HG03558 (cell line): ENCODE measurements around the gene AGAP5.
"Not testable (repeated sequence)": the region's sequence is repeated elsewhere in the genome, so short reads cannot be mapped to it uniquely, and the experiment has no call there.

Source experiments
- ATAC-seq: cut with Tn5 transposase; IDR thresholded peaks from one replicate; pipeline ENCODE4 v1.9.1; 2021; ENCODE audit warnings: moderate number of reproducible peaks; ENCODE audit not compliant: unreplicated experiment; ENCODE audit errors: extremely low read depth

Gene AGAP5

GRCh38 chr10:73662705-73663104, 35.2 kb downstream of the AGAP5 start:
- not testable (repeated sequence) for ATAC-seq

GRCh38 chr10:73655990-73656298, 42.0 kb downstream of the AGAP5 start, which contains the start of gene SYNPO2L:
TSS of gene SYNPO2L (minus strand) at chr10:73656029. CDS start at chr10:73655922, 107 bp downstream.
- no peak for ATAC-seq

GRCh38 chr10:73655257-73655989, 42.5 kb downstream of the AGAP5 start:
- ATAC-seq = no peak

- ATAC-seq = no peak
Observed at GRCh38 chr10:73653701-73654100, 44.2 kb downstream of the AGAP5 start.

- no peak for ATAC-seq
Observed at GRCh38 chr10:73653195-73653594, 44.7 kb downstream of the AGAP5 start.

GRCh38 chr10:73650537-73651331, 47.2 kb downstream of the AGAP5 start:
- ATAC-seq = no peak

GRCh38 chr10:73649876-73650536, 47.9 kb downstream of the AGAP5 start:
- ATAC-seq = no peak

- ATAC-seq = no peak
Observed at GRCh38 chr10:73648975-73649829, 48.7 kb downstream of the AGAP5 start.

- no peak for ATAC-seq
Observed at GRCh38 chr10:73647875-73648651, 49.8 kb downstream of the AGAP5 start.

GRCh38 chr10:73647211-73647874, 50.6 kb downstream of the AGAP5 start:
- no peak for ATAC-seq

- no peak for ATAC-seq
Observed at GRCh38 chr10:73646598-73647041, 51.3 kb downstream of the AGAP5 start.

GRCh38 chr10:73645251-73645650, 52.7 kb downstream of the AGAP5 start:
- ATAC-seq = no peak

GRCh38 chr10:73644767-73645166, 53.1 kb downstream of the AGAP5 start:
- no peak for ATAC-seq

- ATAC-seq = no peak
Observed at GRCh38 chr10:73644015-73644743, 53.7 kb downstream of the AGAP5 start.

GRCh38 chr10:73643362-73643761, 54.5 kb downstream of the AGAP5 start:
- ATAC-seq = no peak

- no peak for ATAC-seq
Observed at GRCh38 chr10:73641328-73642060, 56.4 kb downstream of the AGAP5 start, which contains the start of gene MYOZ1. TSS of gene MYOZ1 (minus strand) at chr10:73641474. CDS start at chr10:73640017, 1,457 bp downstream.

- ATAC-seq = no peak
Observed at GRCh38 chr10:73639286-73639685, 58.6 kb downstream of the AGAP5 start.
